ENCODE data around the gene NTSR2. TPM values are rescaled to one million over a fixed set of nuclear protein-coding genes. Genes with fewer than 3 reads are reported as not detected.

The NTSR2 gene
- total and polyA plus RNA-seq, 8 donors, result not detected

- Histone ChIP-seq H3K27me3 (no peaks in the 10 kb centered on the region), H3K27ac (peak overlapping the region in 4 of 5 donors; percentile 9 to 62 (median 33)), H3K4me3 (no peak overlapping the region), H3K4me1 (peaks cover 9 to 21% (median 11%) of the 10 kb centered on the region in 4 donors), H3K36me3 (no peaks in the 10 kb centered on the region), H3K9me3 (no peaks in the 10 kb centered on the region)
- intact Hi-C loops (cut with DNase I; ENCODE audit: low total_unique reads), result no loop called here
- 50 to 69% (median 59%) methylated on average over 14 of the region's 14 CpGs for WGBS, 5 donors
- peak in 1 of 2 donors; percentile 66 for DNase-seq
- TF ChIP-seq POLR2A (IDR thresholded peaks at IDR 0.05) (no peak), POLR2AphosphoS5 (IDR thresholded peaks at IDR 0.05) (no peak), EP300 (IDR thresholded peaks at IDR 0.05) (no peak), CTCF (IDR thresholded peaks at IDR 0.05) (no peak)
Measured at GRCh38 chr2:11701751-11702301, 31.8 kb upstream of the NTSR2 start.

- intact Hi-C loops (cut with DNase I; ENCODE audit: low total_unique reads), result no loop called here
- Histone ChIP-seq H3K27ac (peak overlapping the region in 3 of 5 donors; percentile 32 to 62 (median 34)), H3K36me3 (no peaks in the 10 kb centered on the region), H3K27me3 (no peaks in the 10 kb centered on the region), H3K4me1 (peaks cover 9 to 26% (median 12%) of the 10 kb centered on the region in 4 donors), H3K9me3 (no peaks in the 10 kb centered on the region), H3K4me3 (no peak overlapping the region)
- no peak for DNase-seq
- TF ChIP-seq CTCF (IDR thresholded peaks at IDR 0.05), result no peak
- no peak for TF ChIP-seq POLR2A (IDR thresholded peaks at IDR 0.05)
- TF ChIP-seq POLR2AphosphoS5 (IDR thresholded peaks at IDR 0.05), result no peak
- TF ChIP-seq EP300 (IDR thresholded peaks at IDR 0.05), result no peak
- 83 to 90% (median 90%) methylated on average over 5 of the region's 5 CpGs for WGBS, 5 donors
Measured at GRCh38 chr2:11701206-11701605, 31.2 kb upstream of the NTSR2 start.

GRCh38 chr2:11699686-11700670, 30.0 kb upstream of the NTSR2 start:
- H3K4me1 ChIP-seq, result peaks cover 9 to 26% (median 12%) of the 10 kb centered on the region in 4 donors
- H3K27ac ChIP-seq, result peak overlapping the region in 1 of 5 donors; percentile 62
- H3K4me3 ChIP-seq, result no peak overlapping the region
- intact Hi-C loops (cut with DNase I; ENCODE audit: low total_unique reads), result no loop called here
- no peaks in the 10 kb centered on the region for H3K36me3 ChIP-seq
- no peaks in the 10 kb centered on the region for H3K27me3 ChIP-seq
- no peak for DNase-seq
- 72 to 82% (median 77%) methylated on average over 9 of the region's 9 CpGs for WGBS, 5 donors
- H3K9me3 ChIP-seq, result no peaks in the 10 kb centered on the region
- TF ChIP-seq POLR2AphosphoS5 (IDR thresholded peaks at IDR 0.05), result no peak
- TF ChIP-seq EP300 (IDR thresholded peaks at IDR 0.05), result no peak
- no peak for TF ChIP-seq CTCF (IDR thresholded peaks at IDR 0.05)
- TF ChIP-seq POLR2A (IDR thresholded peaks at IDR 0.05), result no peak

- peaks cover 9 to 28% (median 13%) of the 10 kb centered on the region in 4 donors for H3K4me1 ChIP-seq
- no peaks in the 10 kb centered on the region for H3K27me3 ChIP-seq
- peak overlapping the region; percentile 16 to 83 (median 70) for H3K27ac ChIP-seq
- H3K4me3 ChIP-seq, result no peak overlapping the region
- intact Hi-C loops (cut with DNase I; ENCODE audit: low total_unique reads), result no loop called here
- WGBS, 5 donors, result 55 to 69% (median 64%) methylated on average over 24 of the region's 24 CpGs
- DNase-seq, result peak; percentile 34 to 63
- H3K36me3 ChIP-seq, result no peaks in the 10 kb centered on the region
- H3K9me3 ChIP-seq, result no peaks in the 10 kb centered on the region
- no peak for TF ChIP-seq CTCF (IDR thresholded peaks at IDR 0.05)
- TF ChIP-seq POLR2AphosphoS5 (IDR thresholded peaks at IDR 0.05), result peak; percentile 39 to 51 (median 47)
Measured at GRCh38 chr2:11698009-11698922, 28.3 kb upstream of the NTSR2 start.
